Sigmoid colon (tissue), 7 donors: Measurements from ENCODE around the gene DYNLL2. TPM values are rescaled to one million over a fixed set of nuclear protein-coding genes. Genes with fewer than 3 reads are reported as not detected.

ENCODE experiments used
- DNase-seq: peaks from one replicate; pipeline ENCODE4 v3.0.0-alpha.2; 2019
- H3K27ac ChIP-seq, 4 donors: fragments of 200-600 bp; sonication (generic); one replicate each; pipeline ENCODE4 v1.5.1; 2016 to 2019; ENCODE audit warnings: mild to moderate bottlenecking in 1 of 4
- H3K27me3 ChIP-seq, 3 donors: fragments of 200-600 bp; sonication (generic); one replicate each; pipeline ENCODE4 v1.5.1; 2019; ENCODE audit warnings: mild to moderate bottlenecking in 1 of 3
- H3K36me3 ChIP-seq, 4 donors: fragments of 200-600 bp; sonication (generic); one replicate each; pipeline ENCODE4 v1.5.1; 2016 to 2019
- H3K4me1 ChIP-seq, 4 donors: fragments of 200-600 bp; sonication (generic); one replicate each; pipeline ENCODE4 v1.5.1; 2017 to 2019
- H3K4me3 ChIP-seq, 4 donors: fragments of 200-600 bp; sonication (generic); one replicate each; pipeline ENCODE4 v1.5.1; 2017 to 2019; ENCODE audit warnings: mild to moderate bottlenecking in 2 of 4, moderate library complexity in 1 of 4
- H3K9me3 ChIP-seq, 4 donors: fragments of 200-600 bp in 3 of 4; sonication (generic) in 3 of 4; one replicate each; pipeline versions ENCODE4 v1.5.1 to v1.6.1; 2013 to 2019
- CTCF ChIP-seq, 4 experiments: fragments of 450-650 bp in 3 of 4; fragments of 200-600 bp in 1 of 4; IDR thresholded peaks; one replicate each; pipeline ENCODE4 v1.5.1; 2016 to 2019; ENCODE audit warnings: antibody characterized with exemption in 4 of 4, mild to moderate bottlenecking in 3 of 4, moderate library complexity in 2 of 4
- EP300 ChIP-seq, 4 donors: sonication (generic); formaldehyde crosslinking; IDR thresholded peaks; one replicate each; pipeline ENCODE4 v1.6.1; 2017; ENCODE audit warnings: antibody characterized with exemption in 4 of 4
- POLR2A ChIP-seq, 2 donors: fragments of 450-650 bp; IDR thresholded peaks; one replicate each; pipeline ENCODE4 v1.6.1; 2016; ENCODE audit warnings: antibody characterized with exemption in 2 of 2, mild to moderate bottlenecking in 2 of 2, moderate library complexity in 2 of 2
- POLR2AphosphoS5 ChIP-seq, 4 donors: sonication (generic); formaldehyde crosslinking; IDR thresholded peaks; one replicate each; pipeline ENCODE4 v1.6.1; 2017; ENCODE audit warnings: antibody characterized with exemption in 4 of 4
- WGBS, 2 donors: extraction: QIAGEN DNeasy Blood & Tissue Kit; methylation state at CpG; one replicate each; pipeline ENCODE4 v1.1.7; 2013; 5-methylcytosine and 5-hydroxymethylcytosine counted together
- intact Hi-C: fragments of 100-400 bp; cut with DNase I; formaldehyde crosslinking; loops from one replicate; pipeline ENCODE4 v1.15.1; 2023
- polyA plus RNA-seq, 3 donors: library from polyadenylated mRNA; stranded (reverse); fragments of 200-250 nt; gene quantifications; one replicate each; pipeline ENCODE4 v1.2.3, GENCODE V29; 2013
- total RNA-seq, 4 donors: library from RNA; depleted of rRNA; stranded (reverse); fragments of >200 nt; gene quantifications; one replicate each; pipeline ENCODE4 v1.1.0, GENCODE V29; 2016
- donor health status: healthy with polysubstance abuse.
- donor health status: Bipolar disorder and iron deficiency.
- donor health status: healthy.

The DYNLL2 gene
- total RNA-seq (10 to 100 TPM; 19.4 to 28.9 (median 22.8) TPM), polyA plus RNA-seq (10 to 100 TPM; 26.4 to 44.9 (median 32.1) TPM)

DNA sequence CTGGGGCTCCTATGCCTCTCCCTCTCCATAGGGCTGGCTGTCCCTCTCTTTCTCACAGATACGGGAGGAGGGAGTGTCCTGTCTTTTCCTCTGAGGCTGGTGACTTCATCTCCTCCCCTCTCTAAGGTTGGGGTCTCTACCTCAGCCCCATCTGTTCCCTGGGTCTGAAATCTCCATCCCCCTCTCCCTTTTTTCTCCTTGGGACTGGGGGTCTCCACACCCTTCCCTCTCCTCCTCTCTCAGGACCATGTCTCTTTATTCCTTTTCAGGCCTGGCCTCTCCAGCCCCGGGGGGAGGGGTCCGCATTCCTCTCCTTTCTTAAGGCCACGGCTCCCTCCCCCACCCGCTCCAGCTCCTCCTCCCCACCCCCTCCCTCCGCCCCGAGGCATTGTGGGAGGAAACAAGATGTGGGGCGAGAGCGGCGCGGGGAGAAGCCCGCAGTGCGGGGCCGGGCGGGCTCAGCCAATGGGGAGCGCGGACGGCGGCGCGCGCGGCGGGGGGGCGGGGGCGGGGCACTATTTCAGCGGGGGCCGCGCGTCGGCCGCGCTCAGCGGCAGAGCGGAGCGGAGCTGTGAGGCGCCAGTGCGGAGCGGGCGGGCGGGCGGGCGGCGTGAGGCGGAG, at the start of gene DYNLL2:
Gene DYNLL2 (plus strand): TSS at position 550 of the 621 bp plus-strand sequence. CDS start 3,672 bp downstream, outside the sequence.
- intact Hi-C loops: loop anchor here (2.0 to 10.0 kb wide), 3 partner anchors 22 to 968 kb away; partner anchors contain the start of gene MRPS23
- Histone ChIP-seq H3K27ac (peak within 1 kb of the TSS; percentile 93 to 99 (median 98)), H3K4me1 (peaks cover 0 to 46% (median 38%) of the 10 kb centered on the region in 4 donors), H3K4me3 (peak within 1 kb of the TSS; percentile 80 to 99 (median 98)), H3K36me3 (peaks cover 0 to 10% (median 5%) of the 10 kb centered on the region in 4 donors), H3K9me3 (no peaks in the 10 kb centered on the region), H3K27me3 (no peaks in the 10 kb centered on the region)
- 1% methylated on average over 45 of the region's 45 CpGs for WGBS, 2 donors
- TF ChIP-seq CTCF (IDR thresholded peaks at IDR 0.05) (no peak), EP300 (IDR thresholded peaks at IDR 0.05) (no peak), POLR2A (IDR thresholded peaks at IDR 0.05) (no peak), POLR2AphosphoS5 (IDR thresholded peaks at IDR 0.05) (peak in 3 of 4 donors; percentile 62 to 81 (median 73))
- peak; percentile 97 for DNase-seq

- intact Hi-C loops: no loop called here
- 82 to 88% methylated on average over 3 of the region's 3 CpGs for WGBS, 2 donors
Observed at GRCh38 chr17:58039975-58040374, 43.2 kb upstream of the DYNLL2 start.

DNA sequence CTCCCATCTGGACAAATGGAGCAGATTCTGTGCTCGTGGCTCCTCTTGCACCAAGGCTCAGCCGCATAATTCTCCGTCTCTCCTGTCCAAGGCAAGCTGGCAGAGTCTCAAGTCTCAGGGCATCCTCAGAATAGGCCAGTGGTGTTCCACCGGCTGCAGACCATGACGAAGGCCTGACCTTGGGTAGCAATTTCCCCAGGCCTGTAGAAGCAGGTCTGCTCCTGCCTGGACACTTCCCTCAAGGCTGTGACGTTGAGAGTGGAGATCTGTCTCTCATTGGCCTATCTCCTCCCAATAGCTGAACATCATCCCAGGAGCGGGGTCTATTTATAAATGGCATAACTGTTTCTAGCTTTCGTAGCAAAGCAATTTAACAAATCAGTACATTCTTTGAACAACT, 42.8 kb upstream of the DYNLL2 start:
- 80 to 81% methylated on average over 8 of the region's 8 CpGs for WGBS, 2 donors
- intact Hi-C loops: no loop called here
- H3K9me3 ChIP-seq: no peaks in the 10 kb centered on the region
- TF ChIP-seq POLR2A (IDR thresholded peaks at IDR 0.05) (no peak), CTCF (IDR thresholded peaks at IDR 0.05) (no peak), POLR2AphosphoS5 (IDR thresholded peaks at IDR 0.05) (no peak), EP300 (IDR thresholded peaks at IDR 0.05) (no peak)
- no peaks in the 10 kb centered on the region for H3K4me1 ChIP-seq
- DNase-seq: no peak
- H3K27ac ChIP-seq: no peak overlapping the region
- H3K27me3 ChIP-seq: no peaks in the 10 kb centered on the region
- H3K4me3 ChIP-seq: no peak overlapping the region
- no peaks in the 10 kb centered on the region for H3K36me3 ChIP-seq

More at GRCh38 chr17:58039975-58040374, 43.2 kb upstream of the DYNLL2 start:
- no peak for TF ChIP-seq EP300 (IDR thresholded peaks at IDR 0.05)
- Histone ChIP-seq H3K27me3 (no peaks in the 10 kb centered on the region), H3K27ac (no peak overlapping the region), H3K4me3 (no peak overlapping the region), H3K9me3 (no peaks in the 10 kb centered on the region), H3K4me1 (no peaks in the 10 kb centered on the region), H3K36me3 (no peaks in the 10 kb centered on the region)
- no peak for DNase-seq

DNA sequence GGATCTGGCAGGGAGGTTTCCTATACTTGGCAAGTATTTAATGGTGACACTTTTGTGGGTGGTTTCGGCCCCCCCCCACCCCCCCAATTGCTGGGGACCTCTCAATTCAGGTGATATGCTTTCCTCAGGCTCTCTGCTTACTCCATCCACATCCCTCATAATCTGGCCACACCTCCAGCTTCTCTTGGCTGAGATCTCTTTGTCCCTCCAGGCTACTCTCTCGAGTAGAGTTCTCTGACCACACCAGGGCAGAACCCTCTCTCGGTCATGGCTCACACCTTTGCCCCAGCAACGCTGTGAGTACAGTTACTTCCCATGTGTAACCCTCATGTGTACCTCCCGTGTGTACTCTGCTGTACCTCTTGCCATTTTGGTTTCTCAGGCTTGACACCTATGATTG, 42.1 kb upstream of the DYNLL2 start:
- DNase-seq: no peak

More for the DNA sequence above, 42.1 kb upstream of the DYNLL2 start:
- Histone ChIP-seq H3K36me3 (no peaks in the 10 kb centered on the region), H3K9me3 (no peaks in the 10 kb centered on the region), H3K4me3 (no peak overlapping the region), H3K4me1 (no peaks in the 10 kb centered on the region), H3K27me3 (no peaks in the 10 kb centered on the region), H3K27ac (no peak overlapping the region)
- intact Hi-C loops: no loop called here
- TF ChIP-seq CTCF (IDR thresholded peaks at IDR 0.05) (no peak), EP300 (IDR thresholded peaks at IDR 0.05) (no peak), POLR2A (IDR thresholded peaks at IDR 0.05) (no peak), POLR2AphosphoS5 (IDR thresholded peaks at IDR 0.05) (no peak)
- 50 to 72% methylated on average over 5 of the region's 5 CpGs for WGBS, 2 donors
